ENCODE results near the gene RPUSD1.

- no peak for TF ChIP-seq CTCF (IDR thresholded peaks at IDR 0.05)
- no peak for TF ChIP-seq EZH2 (IDR thresholded peaks at IDR 0.05; ENCODE audit: borderline replicate concordance, insufficient read depth, low read depth, low read length, poor library complexity, severe bottlenecking)
Observed at GRCh38 chr16:824194-824593, 36.0 kb upstream of the RPUSD1 start.
